Renal pelvis (tissue), 4 donors: Measurements from ENCODE around the gene VPS45. TPM values are rescaled to one million over a fixed set of nuclear protein-coding genes. Genes with fewer than 3 reads are reported as not detected.

Experiments used
- DNase-seq: peaks from one replicate; pipeline ENCODE4 v3.0.0-alpha.2; 2013
- polyA plus RNA-seq, 3 donors: library from polyadenylated mRNA; unstranded; fragments of 120-200 nt; gene quantifications; one replicate each; pipeline ENCODE4 v1.2.1, GENCODE V29; 2013; ENCODE audit not compliant: insufficient read length in 3 of 3

Gene VPS45
- polyA plus RNA-seq, 3 donors: 62.5 to 77.8 (median 66.7) TPM

GRCh38 chr1:150066328-150066727, 1.2 kb upstream of the VPS45 start:
- no peak for DNase-seq

GRCh38 chr1:150066838-150067183, 765 bp upstream of the VPS45 start:
- DNase-seq: no peak

- DNase-seq: no peak
These were observed 496 bp downstream of the VPS45 start for GRCh38 chr1:150068109-150068435.

GRCh38 chr1:150069923-150070322, 2.3 kb downstream of the VPS45 start:
- no peak for DNase-seq

- no peak for DNase-seq
These were observed 5.4 kb downstream of the VPS45 start for GRCh38 chr1:150072959-150073358.

- DNase-seq: no peak
These were observed 5.9 kb downstream of the VPS45 start for GRCh38 chr1:150073516-150073915.

GRCh38 chr1:150076066-150076465, 8.5 kb downstream of the VPS45 start:
- DNase-seq: no peak

- DNase-seq: no peak
These were observed 9.4 kb downstream of the VPS45 start for GRCh38 chr1:150076985-150077384.

GRCh38 chr1:150080784-150081183, 13.2 kb downstream of the VPS45 start:
- no peak for DNase-seq

GRCh38 chr1:150082494-150082893, 14.9 kb downstream of the VPS45 start:
- no peak for DNase-seq

GRCh38 chr1:150083907-150084306, 16.3 kb downstream of the VPS45 start:
- no peak for DNase-seq

GRCh38 chr1:150085406-150085805, 17.8 kb downstream of the VPS45 start:
- DNase-seq: no peak

GRCh38 chr1:150087415-150087814, 19.8 kb downstream of the VPS45 start:
- DNase-seq: no peak

- no peak for DNase-seq
These were observed 22.4 kb downstream of the VPS45 start for GRCh38 chr1:150089846-150090520.

- no peak for DNase-seq
These were observed 24.7 kb downstream of the VPS45 start for GRCh38 chr1:150092180-150092791.

GRCh38 chr1:150093805-150094204, 26.2 kb downstream of the VPS45 start:
- no peak for DNase-seq

- DNase-seq: no peak
These were observed 27.2 kb downstream of the VPS45 start for GRCh38 chr1:150094734-150095265.

GRCh38 chr1:150102986-150103385, 35.4 kb downstream of the VPS45 start:
- no peak for DNase-seq

GRCh38 chr1:150106341-150106740, 38.8 kb downstream of the VPS45 start:
- no peak for DNase-seq

- no peak for DNase-seq
These were observed 42.0 kb downstream of the VPS45 start for GRCh38 chr1:150109586-150109985.

- DNase-seq: no peak
These were observed 42.5 kb downstream of the VPS45 start for GRCh38 chr1:150110116-150110515.

GRCh38 chr1:150111670-150112069, 44.1 kb downstream of the VPS45 start:
- DNase-seq: no peak

- DNase-seq: no peak
These were observed 47.5 kb downstream of the VPS45 start for GRCh38 chr1:150115121-150115520.

GRCh38 chr1:150118716-150119115, 51.1 kb downstream of the VPS45 start:
- DNase-seq: no peak
